ENCODE measurements around the gene RD3L. TPM values are rescaled to one million over a fixed set of nuclear protein-coding genes. Genes with fewer than 3 reads are reported as not detected.

RD3L gene
- total RNA-seq, 1 experiment from 2014 or later, result not detected

GRCh38 chr14:103973354-103973753 is 31.0 kb upstream of the RD3L start:
- TF ChIP-seq EZH2phosphoT487 (IDR thresholded peaks at IDR 0.05; ENCODE audit: borderline replicate concordance, low read length), result no peak
- no peak for TF ChIP-seq EZH2 (IDR thresholded peaks at IDR 0.05; ENCODE audit: low read length, unreplicated experiment)
- no peak for TF ChIP-seq CTCF (conservative IDR thresholded peaks at IDR 0.05; ENCODE audit: low read depth, low read length)
- Histone ChIP-seq H3K9me2 (replicated peaks; ENCODE audit: low read length) (no peaks in the 10 kb centered on the region), H3K4me1 (ENCODE audit: insufficient read depth, low read length) (no peaks in the 10 kb centered on the region), H3K9me3 (ENCODE audit: low read length) (no peaks in the 10 kb centered on the region), H3K4me2 (ENCODE audit: low read length) (no peak overlapping the region), H3K79me2 (ENCODE audit: low read length) (no peaks in the 10 kb centered on the region), H3K27me3 (ENCODE audit: low read length) (no peaks in the 10 kb centered on the region), H3K27ac (ENCODE audit: low read length) (no peak overlapping the region), H3K4me3 (ENCODE audit: low read length) (no peak overlapping the region), H3K36me3 (ENCODE audit: low read depth, low read length) (no peaks in the 10 kb centered on the region), H3K9ac (ENCODE audit: low read length) (no peak overlapping the region), H2AFZ (ENCODE audit: low read length) (no peak overlapping the region), H4K20me1 (ENCODE audit: low read length) (no peaks in the 10 kb centered on the region), H3F3A (ENCODE audit: low read length, unreplicated experiment) (no peaks in the 10 kb centered on the region)
- ATAC-seq (no peak), DNase-seq (no peak)
- intact Hi-C loops (cut with micrococcal nuclease), result no loop called here
- ChIA-PET POLR2A (ENCODE audit: unreplicated experiment) (no interaction called here), CTCF (no interaction called here)
- BruUV-seq (replicated peaks), result no TSS peak

- intact Hi-C loops (cut with micrococcal nuclease), result no loop called here
- Histone ChIP-seq H3K4me1 (ENCODE audit: insufficient read depth, low read length) (no peaks in the 10 kb centered on the region), H3K27ac (ENCODE audit: low read length) (no peak overlapping the region), H3K36me3 (ENCODE audit: low read depth, low read length) (no peaks in the 10 kb centered on the region), H3K27me3 (ENCODE audit: low read length) (no peaks in the 10 kb centered on the region), H3K79me2 (ENCODE audit: low read length) (no peaks in the 10 kb centered on the region), H3K9me2 (replicated peaks; ENCODE audit: low read length) (no peaks in the 10 kb centered on the region), H3F3A (ENCODE audit: low read length, unreplicated experiment) (no peaks in the 10 kb centered on the region), H3K4me2 (ENCODE audit: low read length) (no peak overlapping the region), H4K20me1 (ENCODE audit: low read length) (no peaks in the 10 kb centered on the region), H3K4me3 (ENCODE audit: low read length) (no peak overlapping the region), H3K9ac (ENCODE audit: low read length) (no peak overlapping the region), H2AFZ (ENCODE audit: low read length) (no peak overlapping the region), H3K9me3 (ENCODE audit: low read length) (no peaks in the 10 kb centered on the region)
- POLR2A ChIA-PET (ENCODE audit: unreplicated experiment), result no interaction called here
- no TSS peak for BruUV-seq (replicated peaks)
- no peak for ATAC-seq
- TF ChIP-seq EZH2phosphoT487 (IDR thresholded peaks at IDR 0.05; ENCODE audit: borderline replicate concordance, low read length), result no peak
- no peak for TF ChIP-seq CTCF (conservative IDR thresholded peaks at IDR 0.05; ENCODE audit: low read depth, low read length)
- no peak for TF ChIP-seq EZH2 (IDR thresholded peaks at IDR 0.05; ENCODE audit: low read length, unreplicated experiment)
- DNase-seq, result no peak
- CTCF ChIA-PET, result no interaction called here
These were observed 27.6 kb upstream of the RD3L start for GRCh38 chr14:103969961-103970360.

- Histone ChIP-seq H3K79me2 (ENCODE audit: low read length) (no peaks in the 10 kb centered on the region), H3K4me1 (ENCODE audit: insufficient read depth, low read length) (no peaks in the 10 kb centered on the region), H3K9me3 (ENCODE audit: low read length) (no peaks in the 10 kb centered on the region), H3K9ac (ENCODE audit: low read length) (no peak overlapping the region), H3K9me2 (replicated peaks; ENCODE audit: low read length) (no peaks in the 10 kb centered on the region), H3K27me3 (ENCODE audit: low read length) (no peaks in the 10 kb centered on the region), H4K20me1 (ENCODE audit: low read length) (no peaks in the 10 kb centered on the region), H3K4me2 (ENCODE audit: low read length) (no peak overlapping the region), H3F3A (ENCODE audit: low read length, unreplicated experiment) (no peaks in the 10 kb centered on the region), H3K4me3 (ENCODE audit: low read length) (no peak overlapping the region), H3K36me3 (ENCODE audit: low read depth, low read length) (no peaks in the 10 kb centered on the region), H2AFZ (ENCODE audit: low read length) (no peak overlapping the region), H3K27ac (ENCODE audit: low read length) (no peak overlapping the region)
- ChIA-PET POLR2A (ENCODE audit: unreplicated experiment) (no interaction called here), CTCF (no interaction called here)
- intact Hi-C loops (cut with micrococcal nuclease), result no loop called here
- ATAC-seq (no peak), DNase-seq (no peak)
- BruUV-seq (replicated peaks), result no TSS peak
- TF ChIP-seq CTCF (conservative IDR thresholded peaks at IDR 0.05; ENCODE audit: low read depth, low read length) (no peak), EZH2phosphoT487 (IDR thresholded peaks at IDR 0.05; ENCODE audit: borderline replicate concordance, low read length) (no peak), EZH2 (IDR thresholded peaks at IDR 0.05; ENCODE audit: low read length, unreplicated experiment) (no peak)
These were observed 24.3 kb upstream of the RD3L start for GRCh38 chr14:103966631-103967030.
